HG03354 (cell line): Measurements from ENCODE around the gene MPLKIP.
"Not testable (repeated sequence)": the region's sequence is repeated elsewhere in the genome, so short reads cannot be mapped to it uniquely, and the experiment has no call there.

ENCODE experiments used
- ATAC-seq: cut with Tn5 transposase; IDR thresholded peaks from one replicate; pipeline ENCODE4 v1.9.1; 2021; ENCODE audit warnings: mild to moderate bottlenecking; ENCODE audit not compliant: unreplicated experiment, poor library complexity, severe bottlenecking

The MPLKIP gene

GRCh38 chr7:40134428-40135316 lies at the start of gene MPLKIP, which contains the start of gene SUGCT:
Gene MPLKIP, minus strand, starts transcription at chr7:40134622. Its CDS starts 55 bp downstream, at chr7:40134567.
Gene SUGCT, plus strand, starts transcription at chr7:40135005.
- ATAC-seq: peak; percentile 90

- ATAC-seq: no peak
These were observed 48.0 kb upstream of the MPLKIP start for GRCh38 chr7:40182452-40182851.

- ATAC-seq: no peak
These were observed 42.6 kb upstream of the MPLKIP start for GRCh38 chr7:40177071-40177470.

- no peak for ATAC-seq
These were observed 41.5 kb upstream of the MPLKIP start for GRCh38 chr7:40175725-40176510.

- not testable (repeated sequence) for ATAC-seq
These were observed 40.8 kb upstream of the MPLKIP start for GRCh38 chr7:40175256-40175655.

GRCh38 chr7:40173121-40173520 lies 38.7 kb upstream of the MPLKIP start:
- ATAC-seq: not testable (repeated sequence)

- ATAC-seq: not testable (repeated sequence)
These were observed 33.8 kb upstream of the MPLKIP start for GRCh38 chr7:40168266-40168665.

GRCh38 chr7:40167291-40167690 lies 32.9 kb upstream of the MPLKIP start:
- no peak for ATAC-seq

- ATAC-seq: no peak
These were observed 30.8 kb upstream of the MPLKIP start for GRCh38 chr7:40165216-40165615.

- no peak for ATAC-seq
These were observed 28.1 kb upstream of the MPLKIP start for GRCh38 chr7:40162516-40162915.

- no peak for ATAC-seq
These were observed 22.6 kb upstream of the MPLKIP start for GRCh38 chr7:40156988-40157387.

- ATAC-seq: no peak
These were observed 17.1 kb upstream of the MPLKIP start for GRCh38 chr7:40151504-40151903.

GRCh38 chr7:40148671-40149070 lies 14.2 kb upstream of the MPLKIP start:
- ATAC-seq: no peak

- not testable (repeated sequence) for ATAC-seq
These were observed 13.8 kb upstream of the MPLKIP start for GRCh38 chr7:40148247-40148580.

- ATAC-seq: no peak
These were observed 13.2 kb upstream of the MPLKIP start for GRCh38 chr7:40147371-40148246.

GRCh38 chr7:40145596-40146130 lies 11.2 kb upstream of the MPLKIP start:
- ATAC-seq: not testable (repeated sequence)

- not testable (repeated sequence) for ATAC-seq
These were observed 7.5 kb upstream of the MPLKIP start for GRCh38 chr7:40141916-40142315.

- not testable (repeated sequence) for ATAC-seq
These were observed 5.5 kb upstream of the MPLKIP start for GRCh38 chr7:40139891-40140290.

GRCh38 chr7:40138973-40139372 lies 4.6 kb upstream of the MPLKIP start:
- ATAC-seq: no peak

GRCh38 chr7:40137563-40137962 lies 3.1 kb upstream of the MPLKIP start:
- ATAC-seq: no peak
